Panc1 (cell line): ENCODE data around the gene FBRSL1. TPM values are rescaled to one million over a fixed set of nuclear protein-coding genes. Genes with fewer than 3 reads are reported as not detected.

ENCODE experiments used
- ATAC-seq: fragments of 200-7000 bp; cut with Tn5 transposase; 2 replicates; pipeline ENCODE4 v1.9.1; 2020; ENCODE audit warnings: mild to moderate bottlenecking, moderate library complexity
- BruUV-seq: library from RNA; stranded (reverse); fragments of 400-500 nt; replicated peaks from 2 replicates; lab custom pipeline; 2021; lab: Mats Ljungman, UMichigan
- CTCF ChIA-PET: fragments of 300-600 bp; sonication (Branson Sonifier 250); formaldehyde crosslinking; loops from one replicate; lab custom pipeline; 2022; ENCODE audit warnings: antibody characterized with exemption; lab: Charles Lee
- POLR2A ChIA-PET: fragments of 300-600 bp; sonication (Branson Sonifier 250); formaldehyde crosslinking; loops from one replicate; lab custom pipeline; 2022; ENCODE audit warnings: antibody characterized with exemption; lab: Charles Lee
- DNase-seq: peaks from one replicate; pipeline ENCODE4 v3.0.0-alpha.2; 2010; ENCODE audit warnings: low read depth, low spot score
- H3K27ac ChIP-seq: 2 replicates; pipeline ENCODE4 v1.5.1; 2011; ENCODE audit warnings: mild to moderate bottlenecking, low read length, inconsistent platforms
- H3K27me3 ChIP-seq: fragments of 200-500 bp; sonication (Bioruptor generic); 2 replicates; pipeline ENCODE4 v1.6.0; 2014; ENCODE audit warnings: low read length, inconsistent platforms; ENCODE audit not compliant: control insufficient read depth, insufficient read depth
- H3K36me3 ChIP-seq: fragments of 200-500 bp; sonication (Bioruptor generic); 2 replicates; pipeline ENCODE4 v1.5.1; 2014; ENCODE audit warnings: inconsistent platforms, mild to moderate bottlenecking, low read length, moderate library complexity; ENCODE audit not compliant: control insufficient read depth, insufficient read depth
- H3K4me1 ChIP-seq: 2 replicates; pipeline ENCODE4 v1.5.1; 2011; ENCODE audit warnings: inconsistent platforms, mild to moderate bottlenecking, low read length, moderate library complexity; ENCODE audit not compliant: control insufficient read depth, insufficient read depth
- H3K4me3 ChIP-seq, 2 experiments: 2 replicates each; pipeline ENCODE4 v1.5.1; 2011 to 2012; ENCODE audit warnings: low read depth in 2 of 2, low read length in 2 of 2, mild to moderate bottlenecking in 2 of 2, inconsistent platforms in 1 of 2, moderate library complexity in 1 of 2
- H3K9me3 ChIP-seq: fragments of 200-500 bp; sonication (Bioruptor generic); 2 replicates; pipeline ENCODE4 v1.5.1; 2014; ENCODE audit warnings: low read depth, mild to moderate bottlenecking, inconsistent platforms, low read length, moderate library complexity; ENCODE audit not compliant: control insufficient read depth, insufficient read depth
- CTCF ChIP-seq: fragments of 450-650 bp; IDR thresholded peaks from 2 replicates; pipeline ENCODE4 v1.5.1; 2017; ENCODE audit warnings: mild to moderate bottlenecking
- REST ChIP-seq, 2 experiments: IDR thresholded peaks; 2 replicates each; pipeline ENCODE4 v1.6.1; 2011 to 2012; ENCODE audit warnings: low read depth in 2 of 2, control low read depth in 1 of 2, low read length in 1 of 2, mild to moderate bottlenecking in 1 of 2, moderate library complexity in 1 of 2; ENCODE audit not compliant: insufficient read depth in 1 of 2
- SIN3A ChIP-seq: IDR thresholded peaks from 2 replicates; pipeline ENCODE4 v1.6.1; 2012; ENCODE audit warnings: low read depth, mild to moderate bottlenecking, low read length, moderate library complexity, borderline replicate concordance; ENCODE audit not compliant: insufficient read depth
- TCF7L2 ChIP-seq: IDR thresholded peaks from 2 replicates; pipeline ENCODE4 v1.6.1; 2011; ENCODE audit warnings: mild to moderate bottlenecking, low read depth, low read length, inconsistent platforms
- in situ Hi-C: cut with HindIII; loops from 2 replicates; pipeline ENCODE4 v1.10.0; 2016; ENCODE audit warnings: low sequenced_read_pairs, low pct_unique_long_range_greater_than_20kb
- intact Hi-C: fragments of 100-400 bp; cut with micrococcal nuclease; formaldehyde crosslinking; loops from one replicate; pipeline ENCODE4 v1.10.0; 2022; ENCODE audit not compliant: unreplicated experiment
- total RNA-seq: library from RNA; stranded (reverse); gene quantifications from one replicate; pipeline ENCODE4 v1.2.1, GENCODE V29; 2021; ENCODE audit not compliant: unreplicated experiment

The FBRSL1 gene
- total RNA-seq, 1 experiment from 2014 or later: 104 TPM

- BruUV-seq: no TSS peak
- Histone ChIP-seq H3K9me3 (no peaks in the 10 kb centered on the region), H3K27ac (no peak overlapping the region), H3K36me3 (no peaks in the 10 kb centered on the region), H3K4me3 (no peak overlapping the region), H3K27me3 (no peaks in the 10 kb centered on the region), H3K4me1 (no peaks in the 10 kb centered on the region)
- POLR2A ChIA-PET: no interaction called here
- intact Hi-C loops (no loop called here), in situ Hi-C loops (no loop called here)
- CTCF ChIA-PET: interaction anchor here (1.1 kb wide), 1 partner anchor 17 kb away, joined by 3 read pairs; no protein-coding TSS in a partner anchor
- DNase-seq: no peak
- ATAC-seq: peak; percentile 33; the same call in 1 of the 2 replicates
- TF ChIP-seq SIN3A (no peak), REST (IDR thresholded peaks at IDR 0.05; ENCODE audit: insufficient read depth in 1 of 2, low read depth in 2 of 2, low read length in 1 of 2) (no peak), CTCF (no peak)
Observed at GRCh38 chr12:132539016-132539773, 49.2 kb downstream of the FBRSL1 start.

- intact Hi-C loops (no loop called here), in situ Hi-C loops (no loop called here)
- POLR2A ChIA-PET: no interaction called here
- no TSS peak for BruUV-seq
- no peaks in the 10 kb centered on the region for H3K4me1 ChIP-seq
- TF ChIP-seq REST (IDR thresholded peaks at IDR 0.05; ENCODE audit: insufficient read depth in 1 of 2, low read depth in 2 of 2, low read length in 1 of 2): no peak
- TF ChIP-seq TCF7L2: no peak
- no peak for DNase-seq
- H3K9me3 ChIP-seq: no peaks in the 10 kb centered on the region
- H3K4me3 ChIP-seq: no peak overlapping the region
- no peak overlapping the region for H3K27ac ChIP-seq
- H3K27me3 ChIP-seq: no peaks in the 10 kb centered on the region
- CTCF ChIA-PET: interaction anchor here (0.8 kb wide), 1 partner anchor 206 kb away, joined by 3 read pairs; no protein-coding TSS in a partner anchor
- no peaks in the 10 kb centered on the region for H3K36me3 ChIP-seq
- no peak for ATAC-seq
Observed at GRCh38 chr12:132540436-132540835, 50.5 kb downstream of the FBRSL1 start.
